ENCODE measurements around the gene CES2. TPM values are rescaled to one million over a fixed set of nuclear protein-coding genes. Genes with fewer than 3 reads are reported as not detected.

Gene CES2
- total RNA-seq, 1 experiment from 2014 or later, result 29.7 TPM

DNA sequence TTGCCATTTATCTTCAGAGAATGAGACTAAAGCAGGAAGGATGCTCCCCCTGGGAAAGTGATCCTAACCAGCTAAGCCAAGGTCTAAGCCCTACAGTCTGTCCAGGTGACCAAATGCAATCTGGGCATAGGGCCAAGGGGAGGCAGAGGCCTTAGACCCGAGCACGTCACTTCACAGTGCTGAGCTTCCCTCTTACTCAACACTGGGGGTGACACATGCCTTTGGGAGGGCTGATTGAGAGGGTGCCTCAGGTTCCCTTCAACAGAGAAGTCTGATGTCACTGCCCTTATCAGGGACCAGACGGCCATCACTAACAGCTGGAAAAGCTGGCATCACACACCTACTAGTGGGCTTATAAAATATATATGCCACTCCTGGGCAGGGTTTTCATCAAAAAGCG lies 5.1 kb upstream of the CES2 start (continued):
- TF ChIP-seq, protein P1, sequence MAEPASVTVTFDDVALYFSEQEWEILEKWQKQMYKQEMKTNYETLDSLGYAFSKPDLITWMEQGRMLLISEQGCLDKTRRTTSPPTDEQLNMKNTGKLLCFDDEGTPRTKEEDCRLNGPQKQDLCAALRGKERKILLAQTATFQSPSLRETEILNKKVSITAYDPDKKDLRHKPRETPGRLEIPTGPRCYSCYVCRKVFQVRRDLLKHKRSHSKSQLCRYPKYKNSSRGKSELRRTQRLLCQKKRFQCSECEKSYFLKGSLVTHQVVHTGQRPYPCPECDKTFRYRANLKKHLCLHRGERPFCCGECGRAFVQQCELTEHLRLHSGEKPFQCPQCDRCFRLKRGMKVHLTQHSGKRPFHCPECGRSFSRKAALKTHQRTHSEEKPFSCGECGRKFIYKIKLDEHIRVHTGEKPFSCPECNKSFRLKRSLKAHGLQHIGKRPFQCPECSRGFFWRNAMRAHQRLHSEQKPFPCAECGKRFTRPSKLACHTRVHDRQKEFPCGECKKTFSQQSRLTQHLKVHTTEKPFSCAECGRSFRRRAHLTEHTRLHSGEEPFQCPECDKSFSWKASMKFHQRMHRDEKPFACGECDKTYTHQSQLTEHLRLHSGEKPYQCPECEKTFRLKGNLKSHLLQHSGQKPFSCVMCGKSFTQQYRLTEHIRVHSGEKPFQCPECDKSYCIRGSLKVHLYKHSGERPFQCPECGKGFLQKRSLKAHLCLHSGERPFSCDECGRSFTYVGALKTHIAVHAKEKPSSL (CRISPR knock-in tag; conservative IDR thresholded peaks at IDR 0.05), result no peak
- TF ChIP-seq, protein P2, sequence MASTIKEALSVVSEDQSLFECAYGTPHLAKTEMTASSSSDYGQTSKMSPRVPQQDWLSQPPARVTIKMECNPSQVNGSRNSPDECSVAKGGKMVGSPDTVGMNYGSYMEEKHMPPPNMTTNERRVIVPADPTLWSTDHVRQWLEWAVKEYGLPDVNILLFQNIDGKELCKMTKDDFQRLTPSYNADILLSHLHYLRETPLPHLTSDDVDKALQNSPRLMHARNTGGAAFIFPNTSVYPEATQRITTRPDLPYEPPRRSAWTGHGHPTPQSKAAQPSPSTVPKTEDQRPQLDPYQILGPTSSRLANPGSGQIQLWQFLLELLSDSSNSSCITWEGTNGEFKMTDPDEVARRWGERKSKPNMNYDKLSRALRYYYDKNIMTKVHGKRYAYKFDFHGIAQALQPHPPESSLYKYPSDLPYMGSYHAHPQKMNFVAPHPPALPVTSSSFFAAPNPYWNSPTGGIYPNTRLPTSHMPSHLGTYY (CRISPR knock-in tag; IDR thresholded peaks at IDR 0.05), result no peak
- TF ChIP-seq, protein P3, sequence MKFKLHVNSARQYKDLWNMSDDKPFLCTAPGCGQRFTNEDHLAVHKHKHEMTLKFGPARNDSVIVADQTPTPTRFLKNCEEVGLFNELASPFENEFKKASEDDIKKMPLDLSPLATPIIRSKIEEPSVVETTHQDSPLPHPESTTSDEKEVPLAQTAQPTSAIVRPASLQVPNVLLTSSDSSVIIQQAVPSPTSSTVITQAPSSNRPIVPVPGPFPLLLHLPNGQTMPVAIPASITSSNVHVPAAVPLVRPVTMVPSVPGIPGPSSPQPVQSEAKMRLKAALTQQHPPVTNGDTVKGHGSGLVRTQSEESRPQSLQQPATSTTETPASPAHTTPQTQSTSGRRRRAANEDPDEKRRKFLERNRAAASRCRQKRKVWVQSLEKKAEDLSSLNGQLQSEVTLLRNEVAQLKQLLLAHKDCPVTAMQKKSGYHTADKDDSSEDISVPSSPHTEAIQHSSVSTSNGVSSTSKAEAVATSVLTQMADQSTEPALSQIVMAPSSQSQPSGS (CRISPR knock-in tag; IDR thresholded peaks at IDR 0.05; ENCODE audit: borderline replicate concordance, low read depth), result no peak
- no peak for TF ChIP-seq ZNF671 (CRISPR knock-in tag; IDR thresholded peaks at IDR 0.05)
- no peak for TF ChIP-seq GABPB1 (CRISPR knock-in tag; IDR thresholded peaks at IDR 0.05)

DNA sequence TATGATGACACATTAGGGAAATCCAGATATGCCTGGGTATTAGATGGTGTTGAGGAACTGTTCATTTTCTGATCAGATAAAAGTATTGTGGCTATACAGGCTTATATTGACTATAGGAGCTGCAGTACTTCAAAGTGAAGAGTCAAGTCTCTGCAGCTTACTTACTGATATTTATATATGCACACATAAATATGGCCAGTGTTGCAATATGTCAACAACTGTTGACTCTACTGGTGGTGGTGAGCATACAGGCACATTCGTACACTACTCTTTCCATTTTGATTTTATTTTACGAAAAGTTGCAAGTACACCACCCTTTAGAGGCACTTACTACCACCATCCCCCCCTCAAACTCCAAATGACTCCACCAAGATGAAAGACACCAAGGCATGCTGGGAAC lies 3.7 kb upstream of the CES2 start:
- CTCF ChIA-PET, result interaction anchor here (1.0 kb wide), 1 partner anchor 30 kb away, joined by 3 read pairs; the partner anchor contains the start of gene CES3
- ATAC-seq, result no peak
- POLR2A ChIA-PET, result no interaction called here
- H3K9me3 Mint-ChIP-seq, result no peaks in the 10 kb centered on the region
- no peaks in the 10 kb centered on the region; the same call in 1 of the 2 replicates for H3K36me3 Mint-ChIP-seq
- peaks cover 28% of the 10 kb centered on the region for H3K27me3 Mint-ChIP-seq (ENCODE audit: low read depth)
- H3K4me1 Mint-ChIP-seq, result peaks cover 35% of the 10 kb centered on the region
- H3K27ac Mint-ChIP-seq, result no peak overlapping the region
- no peak overlapping the region for H3K4me3 Mint-ChIP-seq
- TF ChIP-seq ZNF423 (CRISPR knock-in tag; IDR thresholded peaks at IDR 0.05) (no peak), OVOL2 (CRISPR knock-in tag; IDR thresholded peaks at IDR 0.05; ENCODE audit: borderline replicate concordance) (no peak), RORB (CRISPR knock-in tag; IDR thresholded peaks at IDR 0.05) (no peak), FOXJ3 (CRISPR knock-in tag; IDR thresholded peaks at IDR 0.05; ENCODE audit: borderline replicate concordance) (no peak), ELF4 (CRISPR knock-in tag; IDR thresholded peaks at IDR 0.05; ENCODE audit: low read depth) (no peak), RELA (CRISPR knock-in tag; IDR thresholded peaks at IDR 0.05; ENCODE audit: borderline replicate concordance) (no peak), TCF7 (CRISPR knock-in tag; IDR thresholded peaks at IDR 0.05; ENCODE audit: low read depth) (no peak), HMGA2 (CRISPR knock-in tag; IDR thresholded peaks at IDR 0.05) (no peak), GABPB1 (CRISPR knock-in tag; IDR thresholded peaks at IDR 0.05) (no peak), ZNF396 (CRISPR knock-in tag; IDR thresholded peaks at IDR 0.05; ENCODE audit: borderline replicate concordance) (no peak), NR1H2 (CRISPR knock-in tag; IDR thresholded peaks at IDR 0.05) (no peak)
- TF ChIP-seq, protein P4, sequence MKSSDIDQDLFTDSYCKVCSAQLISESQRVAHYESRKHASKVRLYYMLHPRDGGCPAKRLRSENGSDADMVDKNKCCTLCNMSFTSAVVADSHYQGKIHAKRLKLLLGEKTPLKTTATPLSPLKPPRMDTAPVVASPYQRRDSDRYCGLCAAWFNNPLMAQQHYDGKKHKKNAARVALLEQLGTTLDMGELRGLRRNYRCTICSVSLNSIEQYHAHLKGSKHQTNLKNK (CRISPR knock-in tag; IDR thresholded peaks at IDR 0.05), result no peak
- TF ChIP-seq, protein P1 (CRISPR knock-in tag; conservative IDR thresholded peaks at IDR 0.05), result no peak
- DNase-seq (ENCODE audit: low spot score), result no peak

DNA sequence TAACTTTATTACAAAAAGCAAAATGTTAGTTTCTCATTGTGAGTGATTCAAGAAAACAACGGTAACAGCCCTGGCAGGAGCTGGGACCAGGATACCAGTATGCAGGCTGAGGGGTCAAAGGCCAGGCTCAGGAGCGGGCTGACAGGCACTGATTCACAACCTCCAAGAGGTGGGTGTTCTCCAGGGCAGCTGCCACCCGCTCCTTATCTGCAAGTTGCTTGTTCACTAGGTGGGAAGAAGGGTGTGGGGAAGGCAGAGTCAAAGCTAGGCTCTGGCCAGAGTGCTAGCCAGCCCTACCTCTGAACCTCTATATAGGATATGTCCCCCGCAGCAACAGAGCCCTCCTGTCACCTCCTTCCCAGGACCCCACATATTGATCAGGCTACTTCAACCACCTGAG lies 3.2 kb upstream of the CES2 start:
- H3K27ac Mint-ChIP-seq, result no peak overlapping the region
- H3K9me3 Mint-ChIP-seq, result no peaks in the 10 kb centered on the region
- ATAC-seq (no peak), DNase-seq (ENCODE audit: low spot score) (no peak)
- ChIA-PET POLR2A (no interaction called here), CTCF (interaction anchor here (1.0 kb wide), 1 partner anchor 29 kb away, joined by 3 read pairs; the partner anchor contains the start of gene CES3)
- peaks cover 36% of the 10 kb centered on the region for H3K4me1 Mint-ChIP-seq
- no peaks in the 10 kb centered on the region; the same call in 1 of the 2 replicates for H3K36me3 Mint-ChIP-seq
- no peak overlapping the region for H3K4me3 Mint-ChIP-seq
- H3K27me3 Mint-ChIP-seq (ENCODE audit: low read depth), result peaks cover 24% of the 10 kb centered on the region
- no peak for TF ChIP-seq ZNF317 (CRISPR knock-in tag; IDR thresholded peaks at IDR 0.05; ENCODE audit: borderline replicate concordance, low read depth)
- TF ChIP-seq, protein P5, sequence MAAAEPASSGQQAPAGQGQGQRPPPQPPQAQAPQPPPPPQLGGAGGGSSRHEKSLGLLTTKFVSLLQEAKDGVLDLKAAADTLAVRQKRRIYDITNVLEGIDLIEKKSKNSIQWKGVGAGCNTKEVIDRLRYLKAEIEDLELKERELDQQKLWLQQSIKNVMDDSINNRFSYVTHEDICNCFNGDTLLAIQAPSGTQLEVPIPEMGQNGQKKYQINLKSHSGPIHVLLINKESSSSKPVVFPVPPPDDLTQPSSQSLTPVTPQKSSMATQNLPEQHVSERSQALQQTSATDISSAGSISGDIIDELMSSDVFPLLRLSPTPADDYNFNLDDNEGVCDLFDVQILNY (CRISPR knock-in tag; IDR thresholded peaks at IDR 0.05), result no peak
- TF ChIP-seq, protein P6, sequence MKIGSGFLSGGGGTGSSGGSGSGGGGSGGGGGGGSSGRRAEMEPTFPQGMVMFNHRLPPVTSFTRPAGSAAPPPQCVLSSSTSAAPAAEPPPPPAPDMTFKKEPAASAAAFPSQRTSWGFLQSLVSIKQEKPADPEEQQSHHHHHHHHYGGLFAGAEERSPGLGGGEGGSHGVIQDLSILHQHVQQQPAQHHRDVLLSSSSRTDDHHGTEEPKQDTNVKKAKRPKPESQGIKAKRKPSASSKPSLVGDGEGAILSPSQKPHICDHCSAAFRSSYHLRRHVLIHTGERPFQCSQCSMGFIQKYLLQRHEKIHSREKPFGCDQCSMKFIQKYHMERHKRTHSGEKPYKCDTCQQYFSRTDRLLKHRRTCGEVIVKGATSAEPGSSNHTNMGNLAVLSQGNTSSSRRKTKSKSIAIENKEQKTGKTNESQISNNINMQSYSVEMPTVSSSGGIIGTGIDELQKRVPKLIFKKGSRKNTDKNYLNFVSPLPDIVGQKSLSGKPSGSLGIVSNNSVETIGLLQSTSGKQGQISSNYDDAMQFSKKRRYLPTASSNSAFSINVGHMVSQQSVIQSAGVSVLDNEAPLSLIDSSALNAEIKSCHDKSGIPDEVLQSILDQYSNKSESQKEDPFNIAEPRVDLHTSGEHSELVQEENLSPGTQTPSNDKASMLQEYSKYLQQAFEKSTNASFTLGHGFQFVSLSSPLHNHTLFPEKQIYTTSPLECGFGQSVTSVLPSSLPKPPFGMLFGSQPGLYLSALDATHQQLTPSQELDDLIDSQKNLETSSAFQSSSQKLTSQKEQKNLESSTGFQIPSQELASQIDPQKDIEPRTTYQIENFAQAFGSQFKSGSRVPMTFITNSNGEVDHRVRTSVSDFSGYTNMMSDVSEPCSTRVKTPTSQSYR (CRISPR knock-in tag; IDR thresholded peaks at IDR 0.05), result no peak
- no peak for TF ChIP-seq ZNF219 (CRISPR knock-in tag; IDR thresholded peaks at IDR 0.05; ENCODE audit: borderline replicate concordance)
- TF ChIP-seq GABPB1 (CRISPR knock-in tag; IDR thresholded peaks at IDR 0.05), result no peak
- no peak for TF ChIP-seq PRRX2 (CRISPR knock-in tag; IDR thresholded peaks at IDR 0.05)
- TF ChIP-seq ETV6 (CRISPR knock-in tag; IDR thresholded peaks at IDR 0.05), result no peak
- TF ChIP-seq GRHL2 (CRISPR knock-in tag; IDR thresholded peaks at IDR 0.05; ENCODE audit: insufficient replicate concordance, severe bottlenecking), result no peak

All from WTC11 (cell line).